ENCODE results near the gene C14orf119.

The C14orf119 gene

GRCh38 chr14:23062002-23062401, 33.3 kb upstream of the C14orf119 start:
- DNase-seq, result no peak

DNA sequence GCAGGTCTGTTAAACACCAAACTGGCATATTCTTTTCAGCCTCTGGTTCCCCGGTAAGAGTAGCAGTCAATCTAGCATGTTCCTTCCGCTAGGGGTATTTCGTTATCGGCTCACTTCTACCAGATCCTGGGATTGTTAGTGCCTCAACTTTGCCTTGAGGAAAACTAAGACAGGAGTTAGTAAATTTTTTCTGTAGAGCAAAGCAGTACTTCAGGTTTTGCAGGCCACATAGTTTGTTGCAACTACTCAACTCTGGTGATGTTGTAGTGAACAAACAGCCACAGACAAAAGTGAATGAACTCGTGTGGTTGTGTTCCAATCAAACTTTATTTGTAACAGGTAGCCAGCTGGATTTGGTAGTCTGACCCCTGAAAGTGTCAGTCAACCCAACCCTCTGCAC, 31.7 kb upstream of the C14orf119 start:
- no peak for DNase-seq

DNA sequence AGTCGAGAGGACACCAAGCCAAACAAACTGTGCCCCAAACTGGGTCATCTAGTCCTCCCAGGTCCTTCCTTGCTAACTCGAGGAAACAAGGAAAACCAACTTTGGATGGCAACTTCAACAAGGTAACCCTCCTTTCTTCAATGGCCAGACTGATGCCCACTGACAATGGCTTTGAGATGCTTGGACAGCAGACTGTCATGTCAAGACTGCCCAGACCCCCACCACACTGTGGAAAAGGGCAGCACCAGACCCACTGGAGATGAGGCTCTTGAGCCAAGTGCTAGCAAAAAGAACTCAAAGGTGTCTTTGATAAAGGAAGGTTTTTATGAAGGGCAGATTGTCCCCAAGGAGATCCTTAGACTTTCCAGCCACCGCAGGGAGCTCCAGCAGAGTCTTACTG, 28.9 kb upstream of the C14orf119 start:
- DNase-seq, result no peak

DNA sequence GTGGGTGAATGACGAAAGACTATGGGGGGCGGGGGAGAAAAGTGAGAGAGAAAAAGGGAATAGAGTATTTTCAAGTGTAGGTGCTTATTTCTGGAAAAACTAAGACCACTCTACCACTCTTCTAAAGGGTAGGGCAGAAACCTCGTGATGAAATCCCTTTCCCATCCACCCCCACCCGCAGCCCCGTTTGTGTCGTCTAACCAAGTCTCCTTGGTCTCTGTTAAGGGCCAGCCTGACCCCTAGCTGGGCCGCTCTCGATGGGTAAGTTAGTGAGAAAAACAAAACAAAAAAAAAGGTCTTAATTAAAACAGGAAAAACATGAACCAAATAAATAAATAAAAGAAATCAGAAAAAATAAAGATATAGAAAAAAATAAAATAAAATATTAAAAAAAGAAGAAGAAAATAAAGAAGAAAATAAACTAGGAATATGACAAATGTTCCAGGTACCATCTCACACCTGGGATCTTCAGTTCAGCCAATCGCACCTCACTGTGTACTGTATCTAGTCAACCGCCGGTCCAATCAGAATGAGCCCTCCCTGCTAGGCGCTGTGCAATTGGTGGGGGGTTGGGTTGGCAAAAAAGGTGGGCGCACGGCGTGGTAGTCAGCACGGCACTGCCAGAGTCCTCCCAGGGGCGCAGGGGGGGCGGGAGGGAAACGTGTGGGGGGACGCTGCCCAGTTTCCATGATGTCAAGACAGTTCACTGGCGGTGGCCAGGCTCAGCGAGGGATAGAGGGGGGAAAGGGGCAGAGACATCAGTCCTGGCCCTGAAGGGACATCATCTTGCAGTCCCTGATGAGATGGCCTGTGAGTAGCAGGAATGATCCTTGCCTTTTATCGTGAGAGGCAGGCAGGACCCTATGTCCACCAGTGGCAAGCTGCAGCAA, 28.2 kb upstream of the C14orf119 start:
- DNase-seq, result no peak

DNA sequence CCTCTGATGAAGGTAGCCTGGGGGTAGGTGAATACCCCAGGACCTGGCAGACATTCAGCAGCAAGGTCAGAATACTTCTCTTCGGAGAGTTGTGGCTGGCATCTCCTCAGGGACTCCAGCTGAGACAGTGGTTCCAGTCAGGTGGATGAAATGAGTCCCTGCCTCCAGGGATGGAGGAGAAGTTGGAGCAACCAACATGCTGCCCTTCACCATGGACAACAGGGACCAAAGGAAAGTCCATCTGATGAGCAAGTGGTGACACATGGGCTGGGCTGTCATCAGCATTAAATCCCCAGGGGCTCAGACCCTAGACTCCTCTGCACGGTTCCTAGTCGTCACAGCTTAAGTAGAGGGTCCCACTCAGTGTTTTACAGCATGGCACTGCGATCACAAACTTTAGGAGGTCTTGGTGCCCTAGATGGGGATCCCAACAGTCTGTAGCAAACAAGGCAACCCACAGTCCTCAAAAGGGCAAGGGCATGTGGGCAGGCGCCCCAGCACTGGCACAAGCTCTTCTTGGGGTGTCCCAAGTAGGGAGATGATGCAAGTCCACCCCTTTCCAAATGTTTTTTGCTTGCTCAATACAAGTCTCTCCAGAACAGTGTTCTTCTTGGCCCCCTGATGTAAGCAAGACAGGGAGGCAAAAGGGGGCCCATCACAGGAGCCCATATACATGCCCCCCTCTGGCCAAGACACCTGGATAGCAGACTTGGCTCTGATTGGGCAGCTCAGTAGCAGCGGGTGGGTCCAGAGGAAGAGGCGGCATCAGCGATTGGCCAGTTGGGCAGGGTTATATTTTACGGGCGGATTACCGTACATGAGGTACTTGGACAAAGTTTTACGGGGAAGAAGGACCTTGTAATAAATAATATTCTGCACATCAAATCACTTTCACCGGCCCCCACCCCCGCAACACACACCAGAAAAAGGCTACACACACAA, 27.2 kb upstream of the C14orf119 start:
- DNase-seq, result no peak

DNA sequence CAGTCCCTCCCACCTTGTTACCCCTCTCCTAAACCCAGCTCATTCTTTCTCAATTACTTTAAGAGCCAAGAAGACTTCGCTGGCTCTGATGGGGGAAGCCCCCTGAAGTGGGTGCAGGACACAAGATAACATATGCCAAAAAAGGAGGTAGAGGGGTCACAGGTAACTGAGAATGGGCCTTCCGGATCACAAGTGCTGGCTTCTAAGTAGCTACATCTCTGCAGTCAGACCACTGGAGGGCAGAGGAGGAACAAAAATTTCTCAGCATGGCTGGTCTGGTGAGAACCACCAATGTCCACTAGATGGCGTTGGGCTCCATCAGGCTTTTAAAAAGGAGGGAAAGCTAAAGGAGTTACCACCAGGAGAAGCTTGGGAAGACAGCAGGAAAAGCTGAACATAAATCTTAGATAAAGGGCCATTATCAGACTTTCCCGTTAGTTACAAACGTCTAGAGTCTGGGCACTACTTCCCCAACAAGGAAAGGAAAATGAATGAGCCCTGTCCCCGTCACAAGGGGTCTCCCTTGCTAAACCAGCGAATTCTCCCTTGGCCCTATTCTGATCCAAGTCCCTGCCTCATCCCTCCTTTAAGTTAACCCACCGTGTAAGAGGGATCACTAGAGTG, 26.4 kb upstream of the C14orf119 start:
- no peak for DNase-seq

GRCh38 chr14:23069413-23069806, 25.9 kb upstream of the C14orf119 start:
- no peak for DNase-seq

- DNase-seq, result no peak
These were observed 24.8 kb upstream of the C14orf119 start for GRCh38 chr14:23070262-23071129.

DNA sequence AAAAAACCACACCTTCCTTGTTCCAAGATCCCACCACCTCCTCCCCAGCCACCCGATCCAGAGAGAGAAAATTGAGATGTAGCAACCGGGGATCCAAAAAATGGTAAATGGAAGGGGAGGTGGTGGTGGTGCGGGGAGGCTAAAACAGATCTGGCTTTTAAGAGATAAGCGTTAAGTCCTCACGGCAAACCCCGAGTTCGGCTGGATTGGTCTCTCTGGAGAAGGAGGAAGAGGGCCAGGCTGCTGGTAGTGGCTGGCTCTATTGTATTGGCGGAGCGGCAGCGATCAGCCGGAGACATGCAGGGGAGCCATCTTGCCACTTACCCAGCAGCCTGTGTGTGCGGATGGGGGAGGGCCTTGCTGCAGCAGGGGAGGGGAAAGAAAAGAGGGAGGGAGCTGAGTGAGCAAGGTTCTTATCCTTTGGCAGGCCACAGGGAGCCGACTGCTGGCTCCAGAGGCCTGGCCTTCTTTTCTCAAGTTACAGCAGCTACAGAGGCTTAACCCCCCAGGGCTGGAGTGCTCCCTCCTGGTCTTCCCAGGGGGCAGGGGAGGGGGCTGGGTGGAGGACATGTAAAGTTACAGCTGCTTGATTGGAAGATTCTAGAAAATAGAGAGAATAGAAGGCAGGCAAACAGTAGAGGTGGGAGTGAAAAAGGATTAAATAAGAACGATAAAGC, 23.9 kb upstream of the C14orf119 start:
- no peak for DNase-seq

DNA sequence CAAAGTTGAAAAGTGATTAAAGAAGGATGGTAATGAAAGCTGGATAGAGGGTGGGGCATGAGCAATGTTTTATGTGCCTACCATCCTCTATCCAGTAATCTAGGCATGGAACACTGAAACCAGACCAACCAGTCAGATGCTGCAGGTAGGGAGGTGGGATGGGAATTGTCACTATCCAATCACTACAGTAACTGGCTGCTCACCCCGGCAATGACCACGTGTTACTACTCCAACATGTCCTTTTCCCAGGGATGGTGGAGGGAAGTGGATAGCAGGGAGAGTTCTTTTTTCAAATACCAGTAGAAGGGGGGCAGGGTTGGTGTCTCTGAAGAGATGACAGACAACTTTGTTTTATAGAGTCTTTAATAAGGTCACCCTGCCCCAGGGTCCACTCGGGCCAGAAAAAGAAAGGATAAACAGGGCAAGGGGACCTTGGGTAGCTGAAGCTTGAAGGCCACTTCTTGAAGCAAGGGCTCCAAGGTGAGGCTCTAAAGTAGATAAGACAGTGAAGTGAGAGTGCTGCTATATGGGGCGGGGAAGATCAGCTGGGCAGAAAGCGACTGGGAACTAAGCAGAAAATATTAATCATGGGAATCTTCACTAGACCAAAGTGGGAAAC, 23.3 kb upstream of the C14orf119 start:
- DNase-seq, result no peak

DNA sequence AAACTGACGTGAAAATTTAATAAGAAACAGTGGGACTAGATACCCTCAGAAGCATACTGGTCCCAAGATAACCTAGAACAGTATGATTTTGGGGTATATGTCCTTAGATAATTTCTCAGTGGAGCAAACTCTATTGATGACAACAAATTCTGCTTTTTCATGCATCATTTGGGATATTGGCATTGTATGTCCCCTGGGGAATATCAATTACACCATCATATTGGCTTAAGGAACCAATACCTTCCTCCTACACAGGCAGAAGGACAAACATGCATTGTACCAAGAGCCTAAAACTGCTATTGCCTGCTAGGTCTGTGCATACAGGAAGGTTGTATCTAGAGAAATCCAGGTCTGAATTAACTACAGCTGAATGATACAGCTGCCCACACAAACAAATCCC, 20.4 kb upstream of the C14orf119 start:
- DNase-seq, result no peak

- no peak for DNase-seq
These were observed 18.4 kb upstream of the C14orf119 start for GRCh38 chr14:23076785-23077408.

DNA sequence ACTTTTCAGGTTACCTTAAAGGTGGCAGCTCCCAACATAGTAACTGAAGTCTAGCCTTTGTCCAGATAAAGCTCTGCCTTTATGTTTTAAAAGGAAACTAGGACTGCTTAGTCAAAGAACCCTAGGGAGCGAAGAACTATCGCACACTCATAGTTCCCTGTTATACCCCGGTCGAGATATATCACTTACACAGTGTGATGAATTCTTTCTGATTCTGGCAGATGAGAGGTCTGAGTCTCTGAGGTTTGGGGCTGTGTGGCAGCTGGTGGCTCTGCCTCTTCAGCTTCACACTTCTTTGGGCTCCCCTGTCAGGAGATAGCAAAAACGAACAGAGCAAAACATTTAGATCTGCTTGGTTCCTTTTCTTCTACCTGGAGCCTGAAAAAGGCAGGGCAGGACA, 17.3 kb upstream of the C14orf119 start:
- DNase-seq, result no peak

- no peak for DNase-seq
These were observed 16.6 kb upstream of the C14orf119 start for GRCh38 chr14:23078692-23079116.

GRCh38 chr14:23079716-23080115, 15.6 kb upstream of the C14orf119 start:
- no peak for DNase-seq

DNA sequence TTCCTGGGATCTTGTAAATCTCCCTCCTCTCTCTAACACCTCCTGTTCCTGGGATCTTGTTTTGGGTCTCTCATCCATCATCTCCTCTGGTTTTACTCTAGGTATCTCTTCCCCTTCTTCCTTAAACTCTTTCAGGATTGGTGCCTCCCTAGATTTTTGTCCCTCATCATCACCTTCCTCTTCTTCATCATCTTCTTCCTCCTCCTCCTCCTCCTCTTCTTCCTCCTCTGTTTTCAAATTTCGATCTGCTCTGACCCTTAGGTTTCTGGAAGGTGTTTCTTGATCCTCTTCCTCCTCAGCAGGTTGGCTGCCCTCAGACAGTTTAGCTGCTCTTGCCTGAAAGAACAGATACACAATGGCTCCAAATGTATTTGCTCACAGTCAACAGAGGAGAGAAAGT, 14.8 kb upstream of the C14orf119 start:
- no peak for DNase-seq

DNA sequence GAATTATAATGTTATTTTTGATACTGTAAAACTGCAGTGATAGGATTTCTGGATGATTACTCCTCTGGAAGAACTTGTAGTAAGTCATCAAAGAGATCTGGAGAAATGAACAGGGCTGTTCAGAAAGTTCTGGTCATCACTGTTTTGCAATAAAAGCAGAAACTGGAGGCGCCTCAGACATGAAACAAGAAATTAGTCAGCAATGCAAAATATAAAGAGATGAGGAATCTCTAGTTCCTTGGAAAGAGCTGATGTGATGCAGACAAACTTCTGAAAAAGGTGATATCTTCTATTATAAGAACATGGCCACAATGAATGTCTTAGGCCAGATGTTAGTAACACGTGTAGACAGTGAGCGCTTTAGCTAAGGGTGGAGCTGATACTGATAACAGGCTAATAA, 9.8 kb upstream of the C14orf119 start:
- no peak for DNase-seq

GRCh38 chr14:23086565-23086964, 8.7 kb upstream of the C14orf119 start:
- no peak for DNase-seq

DNA sequence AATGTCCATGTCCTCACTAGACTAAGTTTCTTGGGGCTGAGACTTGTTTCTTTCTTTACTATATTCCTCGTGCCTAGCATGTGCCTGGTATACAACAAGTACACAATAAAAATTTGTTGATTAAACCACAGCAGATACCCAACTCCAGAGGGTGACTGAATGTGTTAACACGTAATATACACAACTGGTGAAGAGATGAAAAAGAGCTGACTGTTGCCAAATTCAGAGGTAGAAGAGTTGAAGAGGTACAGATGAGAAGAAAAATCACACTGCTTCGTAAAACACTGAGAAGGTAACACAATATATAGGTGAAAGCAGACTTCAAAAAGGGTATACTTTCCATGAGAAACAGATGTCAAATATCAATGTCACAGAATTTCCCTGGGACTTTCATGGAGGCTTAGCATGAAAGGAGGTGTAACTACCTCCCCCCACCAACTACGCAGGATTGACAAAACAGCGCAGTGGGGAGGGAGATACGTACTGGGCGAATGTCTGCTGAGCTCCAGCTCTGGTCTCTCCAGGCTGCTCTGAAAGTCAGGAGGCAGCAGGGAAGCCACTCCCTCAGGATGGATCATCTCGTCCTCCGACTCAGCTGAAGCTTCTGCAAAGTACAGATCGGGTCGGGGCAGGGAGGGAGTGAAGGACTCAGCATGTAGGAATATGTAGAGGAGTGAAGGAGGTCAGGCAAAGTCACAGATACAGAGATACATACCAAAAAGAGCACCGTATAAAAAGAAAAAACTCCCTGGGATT, 5.6 kb upstream of the C14orf119 start:
- DNase-seq, result no peak

DNA sequence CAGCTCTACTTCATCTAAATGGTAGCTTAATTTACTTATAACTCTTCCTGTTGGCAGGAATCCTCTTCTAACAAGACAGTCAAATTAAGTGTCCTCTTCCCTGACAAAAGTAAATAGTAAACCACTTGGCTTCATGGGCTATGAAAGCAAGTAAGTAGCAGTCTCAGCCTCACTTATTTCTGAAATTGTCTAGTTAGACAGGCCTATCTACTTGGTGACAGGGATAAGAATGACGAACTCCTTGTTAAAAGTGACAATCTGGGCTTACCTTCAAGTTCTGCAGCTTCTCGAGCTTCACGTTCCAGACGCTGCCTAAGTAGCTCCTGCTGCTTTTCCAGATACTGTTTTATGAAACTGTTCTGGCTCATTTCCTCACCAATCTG, 5.1 kb upstream of the C14orf119 start:
- no peak for DNase-seq

All from COR-L47 (cell line).